ENCODE measurements around the gene PPM1E. TPM values are rescaled to one million over a fixed set of nuclear protein-coding genes. Genes with fewer than 3 reads are reported as not detected.
"Not testable (repeated sequence)": the region's sequence is repeated elsewhere in the genome, so short reads cannot be mapped to it uniquely, and the experiment has no call there.

Gene PPM1E
- total RNA-seq, 4 donors from 2014 or later, result 0.42 to 0.91 (median 0.67) TPM

GRCh38 chr17:58932956-58933355 lies 177.3 kb downstream of the PPM1E start:
- 91% methylated on average over 3 of the region's 3 CpGs for WGBS
- DNase-seq (ENCODE audit: extremely low spot score), result no peak
- Histone ChIP-seq H3K36me3 (no peaks in the 10 kb centered on the region), H3K4me1 (no peaks in the 10 kb centered on the region), H3K9me3 (no peaks in the 10 kb centered on the region), H3K27ac (replicated peaks in 1 of 4) (no peak overlapping the region), H3K27me3 (no peaks in the 10 kb centered on the region), H3K4me3 (no peak overlapping the region)
- intact Hi-C loops (cut with DNase I), result no loop called here
- TF ChIP-seq POLR2AphosphoS5 (IDR thresholded peaks at IDR 0.05) (no peak), POLR2A (IDR thresholded peaks at IDR 0.05; ENCODE audit: low read depth) (no peak), EP300 (IDR thresholded peaks at IDR 0.05) (no peak), CTCF (IDR thresholded peaks at IDR 0.05) (no peak)

- no peak overlapping the region for H3K4me3 ChIP-seq
- no peaks in the 10 kb centered on the region for H3K9me3 ChIP-seq
- 43% methylated on average over 3 of the region's 3 CpGs for WGBS
- no peaks in the 10 kb centered on the region for H3K27me3 ChIP-seq
- H3K36me3 ChIP-seq, result no peaks in the 10 kb centered on the region
- intact Hi-C loops (cut with DNase I), result no loop called here
- H3K27ac ChIP-seq (replicated peaks in 1 of 4), result no peak overlapping the region
- TF ChIP-seq CTCF (IDR thresholded peaks at IDR 0.05), result no peak
- no peak for TF ChIP-seq POLR2AphosphoS5 (IDR thresholded peaks at IDR 0.05)
- TF ChIP-seq EP300 (IDR thresholded peaks at IDR 0.05), result no peak
- no peak for TF ChIP-seq POLR2A (IDR thresholded peaks at IDR 0.05; ENCODE audit: low read depth)
- no peaks in the 10 kb centered on the region for H3K4me1 ChIP-seq
- DNase-seq (ENCODE audit: extremely low spot score), result no peak
Measured at GRCh38 chr17:58936295-58936694, 180.6 kb downstream of the PPM1E start.

- peaks cover 0 to 6% (median 2%) of the 10 kb centered on the region in 4 donors for H3K9me3 ChIP-seq
- no peak overlapping the region for H3K4me3 ChIP-seq
- no peaks in the 10 kb centered on the region for H3K27me3 ChIP-seq
- TF ChIP-seq POLR2AphosphoS5 (IDR thresholded peaks at IDR 0.05) (no peak), POLR2A (IDR thresholded peaks at IDR 0.05; ENCODE audit: low read depth) (no peak), EP300 (IDR thresholded peaks at IDR 0.05) (no peak), CTCF (IDR thresholded peaks at IDR 0.05) (no peak)
- no peak for DNase-seq (ENCODE audit: extremely low spot score)
- no peak overlapping the region for H3K27ac ChIP-seq (replicated peaks in 1 of 4)
- H3K36me3 ChIP-seq, result no peaks in the 10 kb centered on the region
- intact Hi-C loops (cut with DNase I), result no loop called here
- H3K4me1 ChIP-seq, result no peaks in the 10 kb centered on the region
- 92% methylated on average over 2 of the region's 2 CpGs for WGBS
Measured at GRCh38 chr17:58944166-58944565, 188.5 kb downstream of the PPM1E start.

GRCh38 chr17:58947411-58947810 lies 191.8 kb downstream of the PPM1E start:
- 92% methylated on average over 3 of the region's 3 CpGs for WGBS
- TF ChIP-seq POLR2AphosphoS5 (IDR thresholded peaks at IDR 0.05) (no peak), POLR2A (IDR thresholded peaks at IDR 0.05; ENCODE audit: low read depth) (no peak), CTCF (IDR thresholded peaks at IDR 0.05) (no peak), EP300 (IDR thresholded peaks at IDR 0.05) (no peak)
- Histone ChIP-seq H3K4me3 (no peak overlapping the region), H3K36me3 (no peaks in the 10 kb centered on the region), H3K9me3 (peaks cover 0 to 24% (median 18%) of the 10 kb centered on the region in 4 donors), H3K27ac (replicated peaks in 1 of 4) (no peak overlapping the region), H3K27me3 (no peaks in the 10 kb centered on the region), H3K4me1 (no peaks in the 10 kb centered on the region)
- intact Hi-C loops (cut with DNase I), result no loop called here
- no peak for DNase-seq (ENCODE audit: extremely low spot score)

GRCh38 chr17:58947824-58948223 lies 192.2 kb downstream of the PPM1E start:
- intact Hi-C loops (cut with DNase I), result no loop called here
- 76% methylated on average over 3 of the region's 3 CpGs for WGBS

GRCh38 chr17:58954358-58954757 lies 198.7 kb downstream of the PPM1E start:
- H3K4me1 ChIP-seq; H3K4me3 ChIP-seq; intact Hi-C loops (cut with DNase I); H3K36me3 ChIP-seq; DNase-seq (ENCODE audit: extremely low spot score); H3K27me3 ChIP-seq; H3K27ac ChIP-seq (replicated peaks in 1 of 4): not testable (repeated sequence)
- peaks cover 0 to 18% (median 14%) of the 10 kb centered on the region in 4 donors for H3K9me3 ChIP-seq
- WGBS, result 87% methylated on average over 2 of the region's 2 CpGs

More at GRCh38 chr17:58947824-58948223, 192.2 kb downstream of the PPM1E start:
- DNase-seq (ENCODE audit: extremely low spot score), result no peak
- Histone ChIP-seq H3K27me3 (no peaks in the 10 kb centered on the region), H3K9me3 (peaks cover 0 to 24% (median 18%) of the 10 kb centered on the region in 4 donors), H3K36me3 (no peaks in the 10 kb centered on the region), H3K27ac (replicated peaks in 1 of 4) (no peak overlapping the region), H3K4me3 (no peak overlapping the region), H3K4me1 (no peaks in the 10 kb centered on the region)
- no peak for TF ChIP-seq POLR2AphosphoS5 (IDR thresholded peaks at IDR 0.05)

All from esophagus muscularis mucosa (tissue), 4 donors.